ENCODE results near the gene CRIP3. TPM values are rescaled to one million over a fixed set of nuclear protein-coding genes. Genes with fewer than 3 reads are reported as not detected.

The CRIP3 gene
- polyA plus RNA-seq, 3 donors, result 1.2 to 12.8 (median 1.6) TPM

DNA sequence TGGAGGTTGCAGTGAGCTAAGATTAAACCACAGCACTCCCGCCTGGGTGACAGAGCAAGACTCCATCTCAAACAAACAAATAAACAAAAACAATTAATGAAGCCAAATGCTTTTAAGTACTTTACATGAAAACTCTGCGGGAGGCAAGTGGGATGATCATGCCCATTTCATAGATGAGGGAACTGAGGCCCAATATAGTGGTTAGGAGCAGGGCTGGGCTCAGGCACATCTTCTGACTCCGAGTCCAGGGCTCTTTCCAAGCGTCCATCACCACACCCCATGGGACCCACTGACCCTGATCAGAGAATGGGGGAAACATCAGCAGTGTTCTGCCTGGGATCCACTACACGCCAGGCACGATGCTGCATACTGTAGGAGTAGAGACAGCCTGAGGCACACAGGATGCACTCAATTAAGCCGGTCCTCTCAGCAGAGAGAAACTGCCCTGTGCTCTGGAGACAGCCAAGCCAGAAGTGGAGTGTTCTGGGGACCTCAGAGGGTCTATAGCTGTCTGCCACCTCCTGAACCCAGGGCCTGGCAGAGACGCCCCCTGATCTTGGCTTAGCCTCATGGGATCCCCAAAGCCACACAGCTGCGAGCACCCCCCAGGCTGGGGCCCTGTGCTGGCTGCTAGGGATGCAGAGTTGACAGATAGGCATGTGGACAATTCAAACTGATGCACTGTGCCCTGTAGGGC lies 51.8 kb downstream of the CRIP3 start:
- Mint-ChIP-seq H3K4me3 (peak overlapping the region in 1 of 2 donors; percentile 28), H3K27ac (no peak overlapping the region), H3K4me1 (no peaks in the 10 kb centered on the region), H3K36me3 (no peaks in the 10 kb centered on the region), H3K27me3 (ENCODE audit: low read depth in 3 of 3) (peaks cover 26 to 29% (median 28%) of the 10 kb centered on the region in 3 donors), H3K9me3 (no peaks in the 10 kb centered on the region)
- H4K20me1 ChIP-seq (ENCODE audit: insufficient read depth, low read length), result no peaks in the 10 kb centered on the region
- H3K27me3 ChIP-seq (ENCODE audit: control insufficient read depth in 2 of 2, insufficient read depth in 2 of 2, low read length in 2 of 2), result peaks cover 0 to 16% of the 10 kb centered on the region in 2 donors
- DNase-seq, result no peak
- intact Hi-C loops (cut with micrococcal nuclease), result no loop called here
- H3K79me2 ChIP-seq (ENCODE audit: insufficient read depth, low read length), result no peaks in the 10 kb centered on the region
- no peak overlapping the region for H3K4me3 ChIP-seq (replicated peaks in 1 of 3; ENCODE audit: low read depth in 2 of 3, low read length in 3 of 3)
- no peak overlapping the region for H3K4me2 ChIP-seq (replicated peaks; ENCODE audit: extremely low read depth, low read length, poor library complexity, severe bottlenecking)
- H3K9ac ChIP-seq (ENCODE audit: insufficient read depth, low read length, poor library complexity, severe bottlenecking), result no peak overlapping the region
- no peaks in the 10 kb centered on the region for H3K9me3 ChIP-seq (replicated peaks in 1 of 2; ENCODE audit: control insufficient read depth in 1 of 2, insufficient read depth in 1 of 2, low read length in 2 of 2)
- 90% methylated on average over 5 of the region's 9 CpGs for WGBS (ENCODE audit: insufficient coverage)
- no peak overlapping the region for H2AFZ ChIP-seq (ENCODE audit: insufficient read depth, low read depth, low read length, poor library complexity, severe bottlenecking)
- H3K4me1 ChIP-seq (ENCODE audit: control insufficient read depth in 1 of 2, insufficient read depth in 2 of 2, low read length in 2 of 2), result no peaks in the 10 kb centered on the region
- H3K36me3 ChIP-seq (replicated peaks in 1 of 2; ENCODE audit: control insufficient read depth in 1 of 2, insufficient read depth in 2 of 2, low read length in 2 of 2), result no peaks in the 10 kb centered on the region
- H3K27ac ChIP-seq (ENCODE audit: low read depth in 1 of 2, low read length in 2 of 2), result no peak overlapping the region
- TF ChIP-seq, protein P1, sequence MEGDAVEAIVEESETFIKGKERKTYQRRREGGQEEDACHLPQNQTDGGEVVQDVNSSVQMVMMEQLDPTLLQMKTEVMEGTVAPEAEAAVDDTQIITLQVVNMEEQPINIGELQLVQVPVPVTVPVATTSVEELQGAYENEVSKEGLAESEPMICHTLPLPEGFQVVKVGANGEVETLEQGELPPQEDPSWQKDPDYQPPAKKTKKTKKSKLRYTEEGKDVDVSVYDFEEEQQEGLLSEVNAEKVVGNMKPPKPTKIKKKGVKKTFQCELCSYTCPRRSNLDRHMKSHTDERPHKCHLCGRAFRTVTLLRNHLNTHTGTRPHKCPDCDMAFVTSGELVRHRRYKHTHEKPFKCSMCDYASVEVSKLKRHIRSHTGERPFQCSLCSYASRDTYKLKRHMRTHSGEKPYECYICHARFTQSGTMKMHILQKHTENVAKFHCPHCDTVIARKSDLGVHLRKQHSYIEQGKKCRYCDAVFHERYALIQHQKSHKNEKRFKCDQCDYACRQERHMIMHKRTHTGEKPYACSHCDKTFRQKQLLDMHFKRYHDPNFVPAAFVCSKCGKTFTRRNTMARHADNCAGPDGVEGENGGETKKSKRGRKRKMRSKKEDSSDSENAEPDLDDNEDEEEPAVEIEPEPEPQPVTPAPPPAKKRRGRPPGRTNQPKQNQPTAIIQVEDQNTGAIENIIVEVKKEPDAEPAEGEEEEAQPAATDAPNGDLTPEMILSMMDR (IDR thresholded peaks at IDR 0.05), result no peak

Small RNAs within 50 kb of the gene (small RNA-seq; reads per million reads assigned to genes)
- gene RPL12P47 (ENCODE audit: insufficient read length, low read depth), result not detected

Other genes starting within 250 kb of the CRIP3 start
- 10 to 100 TPM; 23.9 to 26.9 (median 26.3) TPM for gene MRPL2, start 249.4 kb downstream of the CRIP3 start, polyA plus RNA-seq
- 10 to 100 TPM in 1 of 3 donors, 1 to 10 TPM in 2; 6.0 to 16.2 (median 6.1) TPM for gene KLC4, start 249.2 kb downstream of the CRIP3 start, polyA plus RNA-seq
- under 1 TPM in 1 of 3 donors, not detected in 2; 0.19 TPM for gene PTK7, start 232.5 kb downstream of the CRIP3 start, polyA plus RNA-seq
- 10 to 100 TPM in 1 of 3 donors, 1 to 10 TPM in 2; 3.6 to 26.9 (median 3.8) TPM for gene SRF, start 137.6 kb downstream of the CRIP3 start, polyA plus RNA-seq
- gene CUL9, start 126.6 kb downstream of the CRIP3 start, polyA plus RNA-seq, result 10 to 100 TPM in 1 of 3 donors, 1 to 10 TPM in 2; 2.9 to 68.8 (median 3.8) TPM
- 10 to 100 TPM; 31.9 to 55.4 (median 42.7) TPM for gene DNPH1, start 79.3 kb downstream of the CRIP3 start, polyA plus RNA-seq
- gene TTBK1, start 65.3 kb downstream of the CRIP3 start, polyA plus RNA-seq, result not detected
- gene SLC22A7, start 10.6 kb downstream of the CRIP3 start, polyA plus RNA-seq, result not detected
- gene ZNF318, start 60.8 kb upstream of the CRIP3 start, polyA plus RNA-seq, result 10 to 100 TPM in 1 of 3 donors, 1 to 10 TPM in 2; 3.2 to 19.4 (median 3.6) TPM
- 10 to 100 TPM in 2 of 3 donors, 1 to 10 TPM in 1; 7.6 to 32.8 (median 10.2) TPM for gene ABCC10, start 118.7 kb upstream of the CRIP3 start, polyA plus RNA-seq
- under 1 TPM in 1 of 3 donors, not detected in 2; 0.08 TPM for gene DLK2, start 146.7 kb upstream of the CRIP3 start, polyA plus RNA-seq
- gene TJAP1, start 168.7 kb upstream of the CRIP3 start, polyA plus RNA-seq, result 10 to 100 TPM in 1 of 3 donors, 1 to 10 TPM in 2; 3.2 to 43.4 (median 3.2) TPM
- gene LRRC73, start 201.5 kb upstream of the CRIP3 start, polyA plus RNA-seq, result not detected
- 100 to 1,000 TPM; 112 to 126 (median 123) TPM for gene YIPF3, start 208.1 kb upstream of the CRIP3 start, polyA plus RNA-seq
- gene POLR1C, start 208.3 kb upstream of the CRIP3 start, polyA plus RNA-seq, result 10 to 100 TPM in 1 of 3 donors, 1 to 10 TPM in 2; 4.5 to 18.3 (median 6.1) TPM

All from CD14-positive monocyte (primary cell).